Astrocyte of the spinal cord (primary cell): ENCODE results near the gene SARDH.

Source experiments
- DNase-seq: peaks from one replicate; pipeline ENCODE4 v3.0.0; 2011; ENCODE audit warnings: low read depth, low spot score
- H3K4me3 ChIP-seq: 2 replicates; pipeline ENCODE4 v1.5.1; 2011; ENCODE audit warnings: low read depth, mild to moderate bottlenecking, low read length, moderate library complexity
- CTCF ChIP-seq: IDR thresholded peaks from 2 replicates; pipeline ENCODE4 v1.5.1; 2012; ENCODE audit warnings: low read depth, mild to moderate bottlenecking, low read length, inconsistent platforms
- in situ Hi-C: cut with HindIII; loops from 2 replicates; pipeline ENCODE4 v1.10.0; 2017; ENCODE audit warnings: low sequenced_read_pairs

The SARDH gene

DNA sequence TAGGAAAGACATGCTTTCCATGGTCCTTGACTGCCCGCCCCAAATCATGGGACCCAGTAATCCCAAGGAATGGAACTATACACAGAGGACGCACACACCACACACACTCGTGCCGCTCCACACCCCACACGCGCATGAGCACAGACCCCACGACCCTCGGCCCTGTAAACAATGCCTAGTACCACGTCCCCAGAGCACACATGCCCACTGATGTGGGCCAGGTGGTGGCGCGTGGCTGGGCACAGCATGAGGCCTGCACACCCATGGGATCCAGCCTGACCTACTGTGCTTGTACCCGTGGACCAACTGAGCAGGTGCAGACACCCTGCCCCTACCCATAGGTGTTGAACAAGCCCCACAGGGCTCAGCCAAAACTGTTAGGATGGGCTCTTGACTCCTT is 101.2 kb downstream of the SARDH start:
- in situ Hi-C loops = no loop called here
- no peak for DNase-seq
- H3K4me3 ChIP-seq = no peak overlapping the region
- no peak for TF ChIP-seq CTCF

- no peak for TF ChIP-seq CTCF
- no peak within 1 kb of the TSS for H3K4me3 ChIP-seq
- DNase-seq = no peak
- in situ Hi-C loops = no loop called here
Observed at GRCh38 chr9:133635533-133636531, 102.3 kb downstream of the SARDH start, which contains the start of gene DBH. Gene DBH, plus strand, starts transcription at chr9:133636363. Its CDS starts 9 bp downstream, at chr9:133636372.

GRCh38 chr9:133635098-133635497 is 103.1 kb downstream of the SARDH start:
- DNase-seq = no peak
- TF ChIP-seq CTCF = no peak
- in situ Hi-C loops = no loop called here
- no peak overlapping the region for H3K4me3 ChIP-seq

GRCh38 chr9:133634081-133634691 is 104.0 kb downstream of the SARDH start:
- in situ Hi-C loops = no loop called here
- DNase-seq = no peak
- TF ChIP-seq CTCF = no peak
- no peak overlapping the region for H3K4me3 ChIP-seq

- DNase-seq = no peak
- TF ChIP-seq CTCF = no peak
- in situ Hi-C loops = no loop called here
- no peak overlapping the region for H3K4me3 ChIP-seq
Observed at GRCh38 chr9:133633681-133634080, 104.5 kb downstream of the SARDH start.

GRCh38 chr9:133632806-133633680 is 105.1 kb downstream of the SARDH start:
- H3K4me3 ChIP-seq = no peak overlapping the region
- in situ Hi-C loops = no loop called here
- no peak for TF ChIP-seq CTCF
- no peak for DNase-seq
